Measurements from ENCODE around the gene SBK3.

DNA sequence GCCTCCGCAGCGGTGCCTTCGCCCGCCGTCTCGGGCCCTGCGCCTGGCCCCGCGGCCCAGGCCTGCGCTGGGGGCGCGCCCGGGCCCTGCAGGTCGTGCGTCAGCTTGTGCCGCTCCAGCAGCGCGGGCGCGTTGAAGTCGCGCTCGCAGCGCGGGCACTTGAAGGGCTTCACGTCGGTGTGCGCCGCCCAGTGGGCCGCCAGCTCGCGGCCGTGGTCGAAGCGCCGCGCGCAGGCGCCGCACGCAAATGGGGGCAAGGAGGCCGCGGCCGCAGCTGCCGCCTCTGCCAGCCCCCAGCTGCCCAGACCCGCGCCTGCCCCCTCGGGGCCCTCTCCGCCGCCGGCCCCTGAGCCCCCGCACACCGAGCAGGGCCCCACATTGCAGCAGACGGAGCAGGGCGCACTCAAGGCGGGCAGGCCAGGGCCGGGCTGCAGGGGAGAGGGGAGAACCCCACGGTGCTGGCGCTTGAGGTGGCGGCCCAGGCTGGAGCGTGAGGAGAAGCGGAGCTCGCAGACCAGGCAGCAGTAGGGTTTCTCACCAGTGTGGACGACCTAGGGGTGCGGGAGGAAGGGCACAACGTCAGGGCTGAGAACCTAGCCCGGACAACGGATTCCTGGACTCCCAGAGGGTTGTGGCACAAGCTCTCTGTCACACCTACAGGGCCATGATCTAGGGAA, 47.9 kb upstream of the SBK3 start:
- TF ChIP-seq, protein P1, sequence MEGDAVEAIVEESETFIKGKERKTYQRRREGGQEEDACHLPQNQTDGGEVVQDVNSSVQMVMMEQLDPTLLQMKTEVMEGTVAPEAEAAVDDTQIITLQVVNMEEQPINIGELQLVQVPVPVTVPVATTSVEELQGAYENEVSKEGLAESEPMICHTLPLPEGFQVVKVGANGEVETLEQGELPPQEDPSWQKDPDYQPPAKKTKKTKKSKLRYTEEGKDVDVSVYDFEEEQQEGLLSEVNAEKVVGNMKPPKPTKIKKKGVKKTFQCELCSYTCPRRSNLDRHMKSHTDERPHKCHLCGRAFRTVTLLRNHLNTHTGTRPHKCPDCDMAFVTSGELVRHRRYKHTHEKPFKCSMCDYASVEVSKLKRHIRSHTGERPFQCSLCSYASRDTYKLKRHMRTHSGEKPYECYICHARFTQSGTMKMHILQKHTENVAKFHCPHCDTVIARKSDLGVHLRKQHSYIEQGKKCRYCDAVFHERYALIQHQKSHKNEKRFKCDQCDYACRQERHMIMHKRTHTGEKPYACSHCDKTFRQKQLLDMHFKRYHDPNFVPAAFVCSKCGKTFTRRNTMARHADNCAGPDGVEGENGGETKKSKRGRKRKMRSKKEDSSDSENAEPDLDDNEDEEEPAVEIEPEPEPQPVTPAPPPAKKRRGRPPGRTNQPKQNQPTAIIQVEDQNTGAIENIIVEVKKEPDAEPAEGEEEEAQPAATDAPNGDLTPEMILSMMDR (optimal IDR thresholded peaks at IDR 0.05 in 1 of 3, IDR thresholded peaks at IDR 0.05 in 1 of 3, conservative IDR thresholded peaks at IDR 0.05 in 1 of 3; ENCODE audit: extremely low read depth in 1 of 3, insufficient read depth in 2 of 3, low read length in 3 of 3): no peak
- TF ChIP-seq EZH2 (IDR thresholded peaks at IDR 0.05; ENCODE audit: low read length): no peak

Data from keratinocyte (primary cell).